Measurements from ENCODE around the gene PMAIP1.

- no peak for TF ChIP-seq CTCF (IDR thresholded peaks at IDR 0.05; ENCODE audit: control extremely low read depth in 1 of 3, insufficient read depth in 1 of 3, low read depth in 1 of 3, low read length in 3 of 3)
- no peak for TF ChIP-seq ATF3 (IDR thresholded peaks at IDR 0.05; ENCODE audit: insufficient read depth, low read depth, low read length)
- no peak for TF ChIP-seq SIRT6 (IDR thresholded peaks at IDR 0.05; ENCODE audit: low read length)
- TF ChIP-seq SRF (IDR thresholded peaks at IDR 0.05; ENCODE audit: low read depth, low read length), result no peak
- TF ChIP-seq, protein P1, sequence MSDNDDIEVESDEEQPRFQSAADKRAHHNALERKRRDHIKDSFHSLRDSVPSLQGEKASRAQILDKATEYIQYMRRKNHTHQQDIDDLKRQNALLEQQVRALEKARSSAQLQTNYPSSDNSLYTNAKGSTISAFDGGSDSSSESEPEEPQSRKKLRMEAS (IDR thresholded peaks at IDR 0.05), result no peak
- TF ChIP-seq BCL11A (IDR thresholded peaks at IDR 0.05; ENCODE audit: low read depth in 2 of 2, low read length in 2 of 2), result no peak
- TF ChIP-seq BRCA1 (IDR thresholded peaks at IDR 0.05; ENCODE audit: low read depth, low read length), result no peak
- no peak for TF ChIP-seq POLR2AphosphoS5 (IDR thresholded peaks at IDR 0.05; ENCODE audit: low read depth, low read length)
- TF ChIP-seq POLR2A (IDR thresholded peaks at IDR 0.05; ENCODE audit: control extremely low read depth in 1 of 2, low read depth in 2 of 2, low read length in 2 of 2), result no peak
- no peak for TF ChIP-seq EZH2 (IDR thresholded peaks at IDR 0.05; ENCODE audit: low read depth, low read length, severe bottlenecking)
Measured at GRCh38 chr18:59885579-59886163, 14.1 kb upstream of the PMAIP1 start.
